HepG2 (cell line): ENCODE measurements around the gene FKBP1C. TPM values are rescaled to one million over a fixed set of nuclear protein-coding genes. Genes with fewer than 3 reads are reported as not detected.
A peak's percentile ranks its signal among the peaks of the same experiment; 100 is the strongest.

Experiments
- ATF1 ChIP-seq: IDR thresholded peaks from 2 replicates; pipeline ENCODE4 v1.6.1; 2016; ENCODE audit warnings: mild to moderate bottlenecking, control low read depth
- CEBPG ChIP-seq: IDR thresholded peaks from 2 replicates; pipeline ENCODE4 v1.6.1; 2016
- CHD4 ChIP-seq: fragments of 200-600 bp; sonication (generic); IDR thresholded peaks from 2 replicates; pipeline ENCODE4 v1.7.0; 2017; ENCODE audit warnings: mild to moderate bottlenecking, low read length, borderline replicate concordance
- ELF1 ChIP-seq: sonication (generic); formaldehyde crosslinking; IDR thresholded peaks from 2 replicates; pipeline ENCODE4 v1.4.0; 2020; ENCODE audit warnings: missing genetic modification reagents
- EP300 ChIP-seq, 3 experiments: sonication (generic) in 1 of 3; formaldehyde crosslinking in 1 of 3; IDR thresholded peaks; 2 replicates each; pipeline versions ENCODE4 v1.5.1 to v1.6.1; 2011 to 2020; ENCODE audit warnings: low read depth in 2 of 3, low read length in 2 of 3, borderline replicate concordance in 1 of 3, improper control_type of control experiment in 1 of 3, mild to moderate bottlenecking in 1 of 3, missing genetic modification reagents in 1 of 3, moderate library complexity in 1 of 3
- FLYWCH1 ChIP-seq: sonication (generic); formaldehyde crosslinking; IDR thresholded peaks from 2 replicates; pipeline ENCODE4 v1.8.1; 2023; ENCODE audit warnings: mild to moderate bottlenecking, missing genetic modification reagents
- MAF1 ChIP-seq: sonication (generic); formaldehyde crosslinking; IDR thresholded peaks from 2 replicates; pipeline ENCODE4 v1.5.0; 2020; ENCODE audit warnings: missing genetic modification reagents, borderline replicate concordance
- MIXL1 ChIP-seq: IDR thresholded peaks from 2 replicates; pipeline ENCODE4 v1.6.1; 2016
- NAIF1 ChIP-seq: sonication (generic); formaldehyde crosslinking; IDR thresholded peaks from 2 replicates; pipeline ENCODE4 v1.5.0; 2020; ENCODE audit warnings: mild to moderate bottlenecking, missing genetic modification reagents, borderline replicate concordance
- PBX2 ChIP-seq: IDR thresholded peaks from 2 replicates; pipeline ENCODE4 v1.6.1; 2016; ENCODE audit warnings: control low read depth
- RCOR2 ChIP-seq: IDR thresholded peaks from 2 replicates; pipeline ENCODE4 v1.6.1; 2016; ENCODE audit warnings: missing biosample characterization, missing genetic modification reagents
- RELA ChIP-seq: sonication (generic); formaldehyde crosslinking; IDR thresholded peaks from 2 replicates; pipeline ENCODE4 v1.4.0; 2020; ENCODE audit warnings: missing genetic modification reagents
- RFXAP ChIP-seq: sonication (generic); formaldehyde crosslinking; IDR thresholded peaks from 2 replicates; pipeline ENCODE4 v1.4.0; 2020; ENCODE audit warnings: missing genetic modification reagents, borderline replicate concordance
- SATB2 ChIP-seq: sonication (generic); formaldehyde crosslinking; IDR thresholded peaks from 2 replicates; pipeline ENCODE4 v1.5.0; 2020; ENCODE audit warnings: missing genetic modification reagents
- SMAD3 ChIP-seq: sonication (generic); formaldehyde crosslinking; IDR thresholded peaks from 2 replicates; pipeline ENCODE4 v1.4.0; 2020; ENCODE audit warnings: missing genetic modification reagents
- SNAI1 ChIP-seq: sonication (generic); formaldehyde crosslinking; IDR thresholded peaks from 2 replicates; pipeline ENCODE4 v1.5.0; 2020; ENCODE audit warnings: mild to moderate bottlenecking, missing genetic modification reagents, borderline replicate concordance
- SNRNP70 ChIP-seq: fragments of 200-400 bp; formaldehyde crosslinking; IDR thresholded peaks from 2 replicates; pipeline ENCODE4 v1.6.1; 2017; ENCODE audit warnings: mild to moderate bottlenecking, low read depth, low read length, moderate library complexity
- SOX6 ChIP-seq, 2 experiments: fragments of 450-650 bp in 1 of 2; sonication (generic) in 1 of 2; formaldehyde crosslinking in 1 of 2; IDR thresholded peaks; 2 replicates each; pipeline versions ENCODE4 v1.4.0 to v1.6.1; 2017 to 2020; ENCODE audit warnings: antibody characterized with exemption in 1 of 2, mild to moderate bottlenecking in 1 of 2, missing genetic modification reagents in 1 of 2
- TBP ChIP-seq: sonication (generic); formaldehyde crosslinking; IDR thresholded peaks from 2 replicates; pipeline ENCODE4 v1.5.0; 2020; ENCODE audit warnings: missing genetic modification reagents
- TOPORS ChIP-seq: sonication (generic); formaldehyde crosslinking; IDR thresholded peaks from 2 replicates; pipeline ENCODE4 v1.8.0; 2023; ENCODE audit warnings: mild to moderate bottlenecking, missing genetic modification reagents
- ZFP1 ChIP-seq: IDR thresholded peaks from 2 replicates; pipeline ENCODE4 v1.6.1; 2016
- ZNF230 ChIP-seq: sonication (generic); formaldehyde crosslinking; IDR thresholded peaks from 2 replicates; pipeline ENCODE4 v1.4.0; 2020; ENCODE audit warnings: mild to moderate bottlenecking, missing genetic modification reagents
- ZNF33A ChIP-seq: sonication (generic); formaldehyde crosslinking; IDR thresholded peaks from 2 replicates; pipeline ENCODE4 v1.5.1; 2020; ENCODE audit warnings: missing genetic modification reagents, mild to moderate bottlenecking, moderate library complexity, borderline replicate concordance
- ZNF513 ChIP-seq: sonication (generic); formaldehyde crosslinking; conservative IDR thresholded peaks from 2 replicates; pipeline ENCODE4 v1.5.0; 2020; ENCODE audit warnings: missing genetic modification reagents
- ZNF597 ChIP-seq: sonication (generic); formaldehyde crosslinking; IDR thresholded peaks from 2 replicates; pipeline ENCODE4 v1.5.0; 2020; ENCODE audit warnings: missing genetic modification reagents
- ZNF749 ChIP-seq: sonication (generic); formaldehyde crosslinking; IDR thresholded peaks from 2 replicates; pipeline ENCODE4 v1.8.0; 2022; ENCODE audit warnings: mild to moderate bottlenecking, missing genetic modification reagents, moderate library complexity, borderline replicate concordance
- ZSCAN30 ChIP-seq: sonication (generic); formaldehyde crosslinking; IDR thresholded peaks from 2 replicates; pipeline ENCODE4 v1.5.0; 2020; ENCODE audit warnings: mild to moderate bottlenecking, missing genetic modification reagents
- ZSCAN31 ChIP-seq: sonication (generic); formaldehyde crosslinking; IDR thresholded peaks from 2 replicates; pipeline ENCODE4 v1.5.0; 2020; ENCODE audit warnings: low read depth, mild to moderate bottlenecking, missing genetic modification reagents
- ZSCAN5A ChIP-seq: sonication (generic); formaldehyde crosslinking; IDR thresholded peaks from 2 replicates; pipeline ENCODE4 v1.8.0; 2022; ENCODE audit warnings: mild to moderate bottlenecking, missing genetic modification reagents, borderline replicate concordance
- polyA plus RNA-seq, 8 experiments: library from polyadenylated mRNA; depleted of rRNA in 3 of 8; stranded (reverse) in 7 of 8; unstranded in 1 of 8; fragments of >200 nt; fragmentation: Illumina TruSeq in 4 of 8; extraction: Trizol in 4 of 8; gene quantifications; 2 replicates each; pipeline versions ENCODE4 v1.2.1 to v1.2.3, GENCODE V29; 2011 to 2016; ENCODE audit warnings: low read depth in 4 of 8, missing spikeins in 1 of 8, mixed read lengths in 1 of 8; ENCODE audit not compliant: insufficient read depth in 1 of 8
- total RNA-seq, 5 experiments: library from RNA; depleted of rRNA; stranded (reverse); fragments of >200 nt; fragmentation: Illumina TruSeq; extraction: Trizol; gene quantifications; 2 replicates each; pipeline ENCODE4 v1.2.3, GENCODE V29; 2016; ENCODE audit warnings: low read depth in 1 of 5

Gene FKBP1C
- total and polyA plus RNA-seq, 2 of the 13 experiments (the other 11 are each of a cell fraction or from before 2014, with no cell fraction given) = 0.64 to 3.2 TPM

GRCh38 chr6:63245420-63245819, 34.2 kb downstream of the FKBP1C start (continued):
- TF ChIP-seq EP300 (IDR thresholded peaks at IDR 0.05; ENCODE audit: low read depth in 2 of 2, low read length in 2 of 2) = 0 out of 4 replicates have a peak, but pooled peaks of 1 of the 2 experiments have one; percentile 28
- no peak for TF ChIP-seq EP300 (CRISPR knock-in tag; IDR thresholded peaks at IDR 0.05; ENCODE audit: borderline replicate concordance)
- TF ChIP-seq ZSCAN30 = no peak
- 0 out of 2 replicates have a peak, but pooled peaks have one; percentile 30 for TF ChIP-seq ZNF749 (CRISPR knock-in tag)
- no peak for TF ChIP-seq ZNF33A
- TF ChIP-seq TBP (CRISPR knock-in tag) = no peak
- no peak for TF ChIP-seq SATB2 (CRISPR knock-in tag)
- TF ChIP-seq ZSCAN5A (CRISPR knock-in tag) = no peak
- TF ChIP-seq SMAD3 (CRISPR knock-in tag) = 0 out of 2 replicates have a peak, but pooled peaks have one; percentile 28
- TF ChIP-seq ZNF230 (CRISPR knock-in tag) = no peak
- TF ChIP-seq ZSCAN31 (CRISPR knock-in tag) = no peak
- no peak for TF ChIP-seq RELA (CRISPR knock-in tag)
- TF ChIP-seq MAF1 = no peak
- no peak for TF ChIP-seq RCOR2
- TF ChIP-seq SOX6 (IDR thresholded peaks at IDR 0.05) = no peak
- peak; percentile 39; the same call in 1 of the 2 replicates for TF ChIP-seq SOX6 (CRISPR knock-in tag; IDR thresholded peaks at IDR 0.05)
- no peak for TF ChIP-seq NAIF1 (CRISPR knock-in tag)
- TF ChIP-seq FLYWCH1 (CRISPR knock-in tag) = no peak
- TF ChIP-seq ZNF513 (CRISPR knock-in tag) = no peak
- no peak for TF ChIP-seq ATF1 (CRISPR knock-in tag)
- TF ChIP-seq CHD4 = no peak
- TF ChIP-seq RFXAP (CRISPR knock-in tag) = no peak
- no peak for TF ChIP-seq MIXL1 (CRISPR knock-in tag)
- no peak for TF ChIP-seq ZNF597
- no peak for TF ChIP-seq SNRNP70
- TF ChIP-seq ZFP1 (CRISPR knock-in tag) = no peak
- no peak for TF ChIP-seq SNAI1 (CRISPR knock-in tag)
- TF ChIP-seq PBX2 (CRISPR knock-in tag) = no peak
- no peak for TF ChIP-seq TOPORS (CRISPR knock-in tag)
- no peak for TF ChIP-seq ELF1 (CRISPR knock-in tag)
- TF ChIP-seq CEBPG (CRISPR knock-in tag) = peak; percentile 88
